K562 (cell line): ENCODE results near the gene CD46. TPM values are rescaled to one million over a fixed set of nuclear protein-coding genes. Genes with fewer than 3 reads are reported as not detected.

Source experiments
- ARID2 ChIP-seq: fragments of 450-650 bp; IDR thresholded peaks from 2 replicates; pipeline ENCODE4 v1.6.1; 2017; ENCODE audit warnings: antibody characterized with exemption, mild to moderate bottlenecking
- CBX2 ChIP-seq: fragments of 200-600 bp; sonication (generic); IDR thresholded peaks from one replicate; pipeline ENCODE4 v1.6.1; 2012; ENCODE audit warnings: mild to moderate bottlenecking, low read length, inconsistent platforms; ENCODE audit not compliant: insufficient read depth, poor library complexity, severe bottlenecking
- CHD2 ChIP-seq: IDR thresholded peaks from 2 replicates; pipeline ENCODE4 v1.6.1; 2011; ENCODE audit warnings: low read depth, low read length
- E2F3 ChIP-seq: fragments of 250-450 bp; sonication (Bioruptor Pico); IDR thresholded peaks from 2 replicates; pipeline ENCODE4 v1.4.0; 2020; ENCODE audit warnings: mild to moderate bottlenecking
- ELK3 ChIP-seq: fragments of 450-650 bp; formaldehyde crosslinking; IDR thresholded peaks from 2 replicates; pipeline ENCODE4 v1.4.0; 2020; ENCODE audit warnings: mild to moderate bottlenecking
- EP400 ChIP-seq: fragments of 450-650 bp; IDR thresholded peaks from 2 replicates; pipeline ENCODE4 v1.6.1; 2017; ENCODE audit warnings: antibody characterized with exemption, mild to moderate bottlenecking, moderate library complexity
- ESRRA ChIP-seq: fragments of 450-650 bp; IDR thresholded peaks from 2 replicates; pipeline ENCODE4 v1.6.1; 2014; ENCODE audit warnings: low read depth, mild to moderate bottlenecking, moderate library complexity, borderline replicate concordance
- FOXM1 ChIP-seq, 2 experiments: fragments of 450-650 bp in 1 of 2; sonication (generic) in 1 of 2; formaldehyde crosslinking in 1 of 2; IDR thresholded peaks; 2 replicates each; pipeline versions ENCODE4 v1.6.1 to v1.9.0; 2017 to 2022; ENCODE audit warnings: low read depth in 2 of 2, mild to moderate bottlenecking in 2 of 2, missing genetic modification reagents in 1 of 2, moderate library complexity in 1 of 2
- HLTF ChIP-seq: fragments of 450-650 bp; IDR thresholded peaks from 2 replicates; pipeline ENCODE4 v1.6.1; 2016
- HNRNPLL ChIP-seq: fragments of 200-400 bp; formaldehyde crosslinking; IDR thresholded peaks from 2 replicates; pipeline ENCODE4 v1.6.1; 2017; ENCODE audit warnings: low read length, low read depth, mild to moderate bottlenecking; ENCODE audit not compliant: poor library complexity, severe bottlenecking
- LEF1 ChIP-seq: fragments of 450-650 bp; IDR thresholded peaks from 2 replicates; pipeline ENCODE4 v1.6.1; 2016; ENCODE audit warnings: mild to moderate bottlenecking
- NFE2 ChIP-seq: IDR thresholded peaks from 2 replicates; pipeline ENCODE4 v1.6.1; 2014; ENCODE audit warnings: antibody characterized with exemption, low read depth
- NR1H2 ChIP-seq: sonication (generic); formaldehyde crosslinking; IDR thresholded peaks from 2 replicates; pipeline ENCODE4 v1.4.0; 2020; ENCODE audit warnings: mild to moderate bottlenecking, missing genetic modification reagents
- NR4A1 ChIP-seq, 2 experiments: fragments of 250-450 bp in 1 of 2; fragments of 450-650 bp in 1 of 2; sonication (Bioruptor Pico) in 1 of 2; IDR thresholded peaks; 2 replicates each; pipeline versions ENCODE4 v1.4.0 to v1.6.1; 2016 to 2020; ENCODE audit warnings: mild to moderate bottlenecking in 2 of 2, missing compliant biosample characterization in 1 of 2, missing genetic modification characterization in 1 of 2, moderate library complexity in 1 of 2
- PBX2 ChIP-seq, 2 experiments: IDR thresholded peaks in 1 of 2; conservative IDR thresholded peaks in 1 of 2; 2 replicates each; pipeline ENCODE4 v1.6.1; 2016; ENCODE audit warnings: low read depth in 2 of 2, mild to moderate bottlenecking in 1 of 2, missing compliant biosample characterization in 1 of 2, missing genetic modification characterization in 1 of 2, moderate library complexity in 1 of 2
- SMARCB1 ChIP-seq: IDR thresholded peaks from 2 replicates; pipeline ENCODE4 v1.6.1; 2011; ENCODE audit warnings: improper control_type of control experiment, low read depth; ENCODE audit not compliant: insufficient read length
- TEAD2 ChIP-seq: fragments of 450-650 bp; IDR thresholded peaks from 2 replicates; pipeline ENCODE4 v1.6.1; 2016; ENCODE audit warnings: missing genetic modification characterization, control low read depth, missing compliant biosample characterization
- THRAP3 ChIP-seq: fragments of 450-650 bp; IDR thresholded peaks from 2 replicates; pipeline ENCODE4 v1.6.1; 2016; ENCODE audit warnings: mild to moderate bottlenecking, inconsistent platforms, borderline replicate concordance
- polyA plus RNA-seq, 8 experiments: library from polyadenylated mRNA; depleted of rRNA in 4 of 8; stranded (reverse) in 5 of 8; unstranded in 3 of 8; fragments of >200 nt; fragmentation: Nextera tagmentation in 2 of 8; fragmentation: Illumina TruSeq in 1 of 8; extraction: Ambion mirVana in 2 of 8; extraction: Trizol in 1 of 8; gene quantifications; 2 replicates each; pipeline versions ENCODE4 v1.2.1 to v1.2.3, GENCODE V29; 2011 to 2014; ENCODE audit warnings: inconsistent platforms in 1 of 8, missing spikeins in 1 of 8
- total RNA-seq, 7 experiments: library from RNA; depleted of rRNA in 6 of 7; stranded (reverse); fragments of >200 nt in 6 of 7; fragmentation: Illumina TruSeq in 2 of 7; extraction: Trizol in 2 of 7; gene quantifications; 2 replicates each; pipeline versions ENCODE4 v1.2.1 to v1.2.3, GENCODE V29; 2011 to 2021; ENCODE audit warnings: low replicate concordance in 1 of 7
- TF ChIP-seq, protein P1 (sequence below): sonication (generic); formaldehyde crosslinking; IDR thresholded peaks from 2 replicates; pipeline ENCODE4 v1.8.0; 2022; ENCODE audit warnings: mild to moderate bottlenecking, missing genetic modification reagents
- TF ChIP-seq, protein P2 (sequence below): sonication (generic); formaldehyde crosslinking; IDR thresholded peaks from 2 replicates; pipeline ENCODE4 v1.8.1; 2023; ENCODE audit warnings: mild to moderate bottlenecking, missing genetic modification reagents

The CD46 gene
- total and polyA plus RNA-seq, 9 of the 15 experiments (the other 6 are each of a cell fraction or from before 2014, with no cell fraction given): 87.9 to 374 (median 156) TPM

- TF ChIP-seq PBX2 (CRISPR knock-in tag; IDR thresholded peaks at IDR 0.05; ENCODE audit: low read depth): no peak
- 0 out of 2 replicates have a peak, but pooled peaks have one; percentile 37 for TF ChIP-seq PBX2 (tag; conservative IDR thresholded peaks at IDR 0.05; ENCODE audit: low read depth)
- TF ChIP-seq, protein P1, sequence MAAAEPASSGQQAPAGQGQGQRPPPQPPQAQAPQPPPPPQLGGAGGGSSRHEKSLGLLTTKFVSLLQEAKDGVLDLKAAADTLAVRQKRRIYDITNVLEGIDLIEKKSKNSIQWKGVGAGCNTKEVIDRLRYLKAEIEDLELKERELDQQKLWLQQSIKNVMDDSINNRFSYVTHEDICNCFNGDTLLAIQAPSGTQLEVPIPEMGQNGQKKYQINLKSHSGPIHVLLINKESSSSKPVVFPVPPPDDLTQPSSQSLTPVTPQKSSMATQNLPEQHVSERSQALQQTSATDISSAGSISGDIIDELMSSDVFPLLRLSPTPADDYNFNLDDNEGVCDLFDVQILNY (CRISPR knock-in tag): no peak
- no peak for TF ChIP-seq SMARCB1
- TF ChIP-seq TEAD2: peak; percentile 78; the same call in 1 of the 2 replicates
- no peak for TF ChIP-seq CHD2
- no peak for TF ChIP-seq FOXM1 (IDR thresholded peaks at IDR 0.05; ENCODE audit: low read depth)
- no peak for TF ChIP-seq FOXM1 (CRISPR knock-in tag; IDR thresholded peaks at IDR 0.05; ENCODE audit: low read depth)
- TF ChIP-seq NR4A1 (CRISPR knock-in tag; IDR thresholded peaks at IDR 0.05): no peak
- TF ChIP-seq NR4A1 (tag; IDR thresholded peaks at IDR 0.05): peak; percentile 70; the same call in 1 of the 2 replicates
- TF ChIP-seq CBX2: no peak
- TF ChIP-seq HNRNPLL: no peak
- no peak for TF ChIP-seq ESRRA
- no peak for TF ChIP-seq EP400
- no peak for TF ChIP-seq LEF1
- TF ChIP-seq HLTF: no peak
- TF ChIP-seq THRAP3: no peak
- no peak for TF ChIP-seq ELK3 (CRISPR knock-in tag)
- no peak for TF ChIP-seq NFE2
- TF ChIP-seq NR1H2 (CRISPR knock-in tag): no peak
- TF ChIP-seq ARID2: no peak
- TF ChIP-seq, protein P2, sequence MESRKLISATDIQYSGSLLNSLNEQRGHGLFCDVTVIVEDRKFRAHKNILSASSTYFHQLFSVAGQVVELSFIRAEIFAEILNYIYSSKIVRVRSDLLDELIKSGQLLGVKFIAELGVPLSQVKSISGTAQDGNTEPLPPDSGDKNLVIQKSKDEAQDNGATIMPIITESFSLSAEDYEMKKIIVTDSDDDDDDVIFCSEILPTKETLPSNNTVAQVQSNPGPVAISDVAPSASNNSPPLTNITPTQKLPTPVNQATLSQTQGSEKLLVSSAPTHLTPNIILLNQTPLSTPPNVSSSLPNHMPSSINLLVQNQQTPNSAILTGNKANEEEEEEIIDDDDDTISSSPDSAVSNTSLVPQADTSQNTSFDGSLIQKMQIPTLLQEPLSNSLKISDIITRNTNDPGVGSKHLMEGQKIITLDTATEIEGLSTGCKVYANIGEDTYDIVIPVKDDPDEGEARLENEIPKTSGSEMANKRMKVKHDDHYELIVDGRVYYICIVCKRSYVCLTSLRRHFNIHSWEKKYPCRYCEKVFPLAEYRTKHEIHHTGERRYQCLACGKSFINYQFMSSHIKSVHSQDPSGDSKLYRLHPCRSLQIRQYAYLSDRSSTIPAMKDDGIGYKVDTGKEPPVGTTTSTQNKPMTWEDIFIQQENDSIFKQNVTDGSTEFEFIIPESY: no peak
- 0 out of 2 replicates have a peak, but pooled peaks have one; percentile 16 for TF ChIP-seq E2F3 (CRISPR knock-in tag)
Observed at GRCh38 chr1:207823880-207824566, 72.2 kb downstream of the CD46 start (continued).
